Neural cell (in vitro differentiated cells): Measurements from ENCODE around the gene NELFE. TPM values are rescaled to one million over a fixed set of nuclear protein-coding genes. Genes with fewer than 3 reads are reported as not detected.
"Not testable (repeated sequence)": the region's sequence is repeated elsewhere in the genome, so short reads cannot be mapped to it uniquely, and the experiment has no call there.

Experiments used
- H2AFZ ChIP-seq: fragments of 200-600, 300-800 bp; sonication (generic), shearing (Covaris generic); 2 replicates; pipeline ENCODE4 v1.6.0; 2014; ENCODE audit warnings: low read depth, mild to moderate bottlenecking, antibody characterized with exemption, low read length, moderate library complexity
- H3F3A ChIP-seq: fragments of 200-600 bp; shearing (Covaris generic); 2 replicates; pipeline ENCODE4 v1.6.1; 2016; ENCODE audit warnings: mild to moderate bottlenecking, moderate library complexity, mixed read lengths, antibody characterized with exemption, low read length; ENCODE audit not compliant: insufficient read depth, poor library complexity, severe bottlenecking
- H3K27ac ChIP-seq: fragments of 200-600, 300-800 bp; sonication (generic), shearing (Covaris generic); 2 replicates; pipeline ENCODE4 v1.5.1; 2014; ENCODE audit warnings: mild to moderate bottlenecking, low read length, moderate library complexity
- H3K27me3 ChIP-seq: fragments of 300-800, 200-600 bp; sonication (generic), shearing (Covaris generic); 2 replicates; pipeline ENCODE4 v1.6.0; 2014; ENCODE audit warnings: mild to moderate bottlenecking, low read depth, low read length, moderate library complexity; ENCODE audit not compliant: insufficient read depth
- H3K36me3 ChIP-seq: fragments of 300-800, 200-600 bp; sonication (generic), shearing (Covaris generic); 2 replicates; pipeline ENCODE4 v1.5.1; 2014; ENCODE audit warnings: mild to moderate bottlenecking, antibody characterized with exemption, low read length, moderate library complexity; ENCODE audit not compliant: insufficient read depth
- H3K4me2 ChIP-seq: fragments of 300-800, 200-600 bp; sonication (generic), shearing (Covaris generic); 2 replicates; pipeline ENCODE4 v1.6.0; 2014; ENCODE audit warnings: mild to moderate bottlenecking, low read length
- H3K4me3 ChIP-seq: fragments of 300-800, 200-600 bp; sonication (generic), shearing (Covaris generic); 2 replicates; pipeline ENCODE4 v1.5.1; 2014; ENCODE audit warnings: mild to moderate bottlenecking, low read length, moderate library complexity
- H3K79me2 ChIP-seq: fragments of 200-600 bp; shearing (Covaris generic); replicated peaks from 2 replicates; pipeline ENCODE4 v1.6.0; 2014; ENCODE audit warnings: mild to moderate bottlenecking, low read length, moderate library complexity; ENCODE audit not compliant: insufficient read depth
- H3K9ac ChIP-seq: fragments of 300-800, 200-600 bp; sonication (generic), shearing (Covaris generic); 2 replicates; pipeline ENCODE4 v1.6.1; 2016; ENCODE audit warnings: mild to moderate bottlenecking, low read length, mixed read lengths
- H3K9me2 ChIP-seq: fragments of 200-600 bp; shearing (Covaris generic); 2 replicates; pipeline ENCODE4 v1.6.1; 2016; ENCODE audit warnings: mild to moderate bottlenecking, low read length, mixed read lengths; ENCODE audit not compliant: insufficient read depth
- H3K9me3 ChIP-seq: fragments of 200-600, 300-800 bp; sonication (generic), shearing (Covaris generic); 2 replicates; pipeline ENCODE4 v1.6.1; 2016; ENCODE audit warnings: mild to moderate bottlenecking, mixed run types, low read length, moderate library complexity, mixed read lengths
- H4K20me1 ChIP-seq: fragments of 200-600 bp; shearing (Covaris generic); 2 replicates; pipeline ENCODE4 v1.6.1; 2016; ENCODE audit warnings: mild to moderate bottlenecking, mixed run types; ENCODE audit not compliant: insufficient read depth
- EP300 ChIP-seq: fragments of 450-650 bp; conservative IDR thresholded peaks from 2 replicates; pipeline ENCODE4 v1.6.1; 2014; ENCODE audit warnings: antibody characterized with exemption, mild to moderate bottlenecking, moderate library complexity; ENCODE audit not compliant: poor library complexity, severe bottlenecking
- EZH2 ChIP-seq: fragments of 200-600, 300-800 bp; shearing (Covaris generic), sonication (generic); IDR thresholded peaks from 2 replicates; pipeline ENCODE4 v1.6.1; 2014; ENCODE audit warnings: antibody characterized with exemption, low read length, borderline replicate concordance, mild to moderate bottlenecking; ENCODE audit not compliant: insufficient read depth, poor library complexity, severe bottlenecking
- POLR2AphosphoS5 ChIP-seq: IDR thresholded peaks from 2 replicates; pipeline ENCODE4 v1.6.1; 2012
- RAD21 ChIP-seq: fragments of 450-650 bp; conservative IDR thresholded peaks from 2 replicates; pipeline ENCODE4 v1.6.1; 2014; ENCODE audit warnings: antibody characterized with exemption, mild to moderate bottlenecking, moderate library complexity
- SMC3 ChIP-seq: fragments of 450-650 bp; conservative IDR thresholded peaks from 2 replicates; pipeline ENCODE4 v1.6.1; 2014; ENCODE audit warnings: antibody characterized with exemption, mild to moderate bottlenecking, moderate library complexity; ENCODE audit not compliant: poor library complexity
- polyA plus RNA-seq: library from polyadenylated mRNA; depleted of rRNA; stranded (reverse); fragments of >200 nt; gene quantifications from 2 replicates; pipeline ENCODE4 v1.2.3, GENCODE V29; 2014
- small RNA-seq, 3 experiments: library from RNA; depleted of rRNA; stranded (forward); fragments of <200 nt; gene quantifications; one replicate each; pipeline ENCODE3, GENCODE V24; 2012
- TF ChIP-seq, protein P1 (sequence below): IDR thresholded peaks from 2 replicates; pipeline ENCODE4 v1.6.1; 2012; ENCODE audit warnings: borderline replicate concordance

The NELFE gene
- polyA plus RNA-seq, 1 donor from 2014 or later = 103 TPM

DNA sequence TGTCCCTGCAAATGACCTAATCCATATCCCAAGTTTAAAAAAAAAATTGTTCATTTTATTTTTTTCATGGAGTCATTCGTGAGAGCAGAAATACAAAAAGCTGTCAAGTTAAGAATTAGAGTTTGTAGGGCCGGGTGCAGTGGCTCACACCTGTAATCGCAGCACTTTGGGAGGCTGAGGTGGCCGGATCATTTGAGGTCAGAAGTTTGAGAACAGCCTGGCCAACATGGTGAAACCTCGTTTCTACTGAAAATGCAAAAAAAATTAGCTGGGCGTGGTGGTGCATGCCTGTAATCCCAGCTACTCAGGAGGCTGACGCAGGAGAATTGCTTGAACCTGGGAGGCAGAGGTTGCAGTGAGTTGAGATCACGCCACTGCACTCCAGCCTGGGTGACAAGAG, 52.0 kb downstream of the NELFE start:
- H2AFZ ChIP-seq, H4K20me1 ChIP-seq, H3K9ac ChIP-seq, H3K4me3 ChIP-seq, H3K79me2 ChIP-seq, H3K36me3 ChIP-seq, H3K27me3 ChIP-seq, H3K9me2 ChIP-seq, H3K9me3 ChIP-seq, H3K4me2 ChIP-seq, H3K27ac ChIP-seq, H3F3A ChIP-seq: not testable (repeated sequence)

DNA sequence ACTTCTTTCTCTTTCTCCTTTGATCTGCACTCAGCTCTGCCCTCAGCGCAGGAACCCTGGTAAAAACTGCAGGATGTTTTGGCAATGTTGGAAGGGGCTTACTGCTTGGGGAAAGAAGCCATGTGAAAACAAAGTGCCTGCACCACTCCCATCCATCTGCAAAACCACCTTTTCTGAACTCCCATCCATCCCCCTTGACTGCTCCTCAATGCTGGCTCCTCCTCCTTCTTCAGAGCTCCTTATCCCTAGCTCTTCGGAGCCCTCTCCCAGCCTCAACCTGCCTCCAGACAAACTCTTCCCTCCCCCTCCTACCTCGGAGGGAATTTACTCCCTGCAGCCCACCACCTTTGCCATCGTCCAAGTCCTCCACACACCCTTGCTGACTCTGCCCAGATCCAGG, 52.6 kb downstream of the NELFE start:
- H3K9me3 ChIP-seq = no peaks in the 10 kb centered on the region
- no peaks in the 10 kb centered on the region for H4K20me1 ChIP-seq
- H3K4me3 ChIP-seq = no peak overlapping the region
- TF ChIP-seq EZH2 (no peak), POLR2AphosphoS5 (no peak), EP300 (no peak)
- TF ChIP-seq, protein P1, sequence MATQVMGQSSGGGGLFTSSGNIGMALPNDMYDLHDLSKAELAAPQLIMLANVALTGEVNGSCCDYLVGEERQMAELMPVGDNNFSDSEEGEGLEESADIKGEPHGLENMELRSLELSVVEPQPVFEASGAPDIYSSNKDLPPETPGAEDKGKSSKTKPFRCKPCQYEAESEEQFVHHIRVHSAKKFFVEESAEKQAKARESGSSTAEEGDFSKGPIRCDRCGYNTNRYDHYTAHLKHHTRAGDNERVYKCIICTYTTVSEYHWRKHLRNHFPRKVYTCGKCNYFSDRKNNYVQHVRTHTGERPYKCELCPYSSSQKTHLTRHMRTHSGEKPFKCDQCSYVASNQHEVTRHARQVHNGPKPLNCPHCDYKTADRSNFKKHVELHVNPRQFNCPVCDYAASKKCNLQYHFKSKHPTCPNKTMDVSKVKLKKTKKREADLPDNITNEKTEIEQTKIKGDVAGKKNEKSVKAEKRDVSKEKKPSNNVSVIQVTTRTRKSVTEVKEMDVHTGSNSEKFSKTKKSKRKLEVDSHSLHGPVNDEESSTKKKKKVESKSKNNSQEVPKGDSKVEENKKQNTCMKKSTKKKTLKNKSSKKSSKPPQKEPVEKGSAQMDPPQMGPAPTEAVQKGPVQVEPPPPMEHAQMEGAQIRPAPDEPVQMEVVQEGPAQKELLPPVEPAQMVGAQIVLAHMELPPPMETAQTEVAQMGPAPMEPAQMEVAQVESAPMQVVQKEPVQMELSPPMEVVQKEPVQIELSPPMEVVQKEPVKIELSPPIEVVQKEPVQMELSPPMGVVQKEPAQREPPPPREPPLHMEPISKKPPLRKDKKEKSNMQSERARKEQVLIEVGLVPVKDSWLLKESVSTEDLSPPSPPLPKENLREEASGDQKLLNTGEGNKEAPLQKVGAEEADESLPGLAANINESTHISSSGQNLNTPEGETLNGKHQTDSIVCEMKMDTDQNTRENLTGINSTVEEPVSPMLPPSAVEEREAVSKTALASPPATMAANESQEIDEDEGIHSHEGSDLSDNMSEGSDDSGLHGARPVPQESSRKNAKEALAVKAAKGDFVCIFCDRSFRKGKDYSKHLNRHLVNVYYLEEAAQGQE = no peak
- H3F3A ChIP-seq = peaks cover 4% of the 10 kb centered on the region
- no peaks in the 10 kb centered on the region for H3K36me3 ChIP-seq
- H3K27me3 ChIP-seq = no peaks in the 10 kb centered on the region
- no peak overlapping the region for H3K4me2 ChIP-seq
- no peaks in the 10 kb centered on the region for H3K9me2 ChIP-seq
- H2AFZ ChIP-seq = no peak overlapping the region
- H3K27ac ChIP-seq = no peak overlapping the region
- H3K9ac ChIP-seq = no peak overlapping the region
- peaks cover 3% of the 10 kb centered on the region for H3K79me2 ChIP-seq

DNA sequence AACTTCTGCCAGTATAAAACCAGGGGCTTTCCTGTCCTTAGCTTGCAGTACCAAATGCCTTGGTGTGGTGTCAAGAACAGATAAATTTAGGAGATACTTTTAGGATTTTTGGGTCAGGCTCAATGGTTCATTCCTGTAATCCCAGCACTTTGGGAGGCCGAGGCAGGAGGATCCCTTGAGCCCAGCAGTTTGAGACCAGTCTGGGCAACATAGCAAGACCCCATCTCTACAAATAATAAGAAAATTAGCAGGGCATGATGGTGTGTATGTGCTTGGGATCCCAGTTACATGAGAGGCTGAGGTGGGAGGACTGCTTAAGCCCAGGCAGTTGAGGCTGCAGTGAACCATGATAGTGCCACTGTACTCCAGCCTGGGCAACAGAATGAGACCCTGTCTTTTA, 53.7 kb downstream of the NELFE start:
- no peak for TF ChIP-seq SMC3

DNA sequence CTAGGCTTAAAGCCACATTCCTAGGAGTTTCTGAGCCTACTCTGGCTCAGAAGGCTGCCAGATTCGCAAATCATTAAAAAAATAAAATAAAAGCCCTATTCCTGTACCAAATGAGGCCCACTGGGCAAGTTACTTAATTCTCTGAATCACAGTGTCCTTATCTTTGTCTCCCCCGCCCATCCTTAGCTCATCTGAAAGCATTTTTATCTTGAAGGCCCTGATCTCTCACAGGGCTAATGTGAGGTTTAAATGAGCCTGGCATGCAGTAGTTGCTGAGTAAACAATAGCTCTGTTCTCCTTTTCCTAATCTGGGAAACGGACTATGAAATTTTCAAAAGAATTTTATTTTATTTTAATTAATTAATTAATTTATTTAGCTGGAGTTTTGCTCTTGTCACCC, 54.8 kb downstream of the NELFE start:
- Histone ChIP-seq H3K9me3 (no peaks in the 10 kb centered on the region), H3K27me3 (no peaks in the 10 kb centered on the region), H3K4me2 (no peak overlapping the region), H3K36me3 (no peaks in the 10 kb centered on the region), H2AFZ (no peak overlapping the region), H3K27ac (no peak overlapping the region), H3K9ac (no peak overlapping the region), H3K4me3 (no peak overlapping the region), H3K9me2 (no peaks in the 10 kb centered on the region), H3K79me2 (peaks cover 4% of the 10 kb centered on the region), H3F3A (peaks cover 4% of the 10 kb centered on the region), H4K20me1 (no peaks in the 10 kb centered on the region)
- TF ChIP-seq RAD21 = no peak
- no peak for TF ChIP-seq POLR2AphosphoS5
- no peak for TF ChIP-seq EP300
- no peak for TF ChIP-seq SMC3

More for the DNA sequence above, 53.7 kb downstream of the NELFE start:
- Histone ChIP-seq H3K79me2 (peaks cover 4% of the 10 kb centered on the region), H3K9me3 (no peaks in the 10 kb centered on the region), H2AFZ (no peak overlapping the region), H3F3A (peaks cover 4% of the 10 kb centered on the region), H3K27me3 (no peaks in the 10 kb centered on the region), H3K4me2 (no peak overlapping the region), H3K4me3 (no peak overlapping the region), H3K27ac (no peak overlapping the region), H3K9me2 (no peaks in the 10 kb centered on the region), H3K36me3 (no peaks in the 10 kb centered on the region), H3K9ac (no peak overlapping the region), H4K20me1 (no peaks in the 10 kb centered on the region)

Small RNAs within 50 kb of the gene (small RNA-seq; reads per million reads assigned to genes)
- 0 reads per million in 3 experiments for gene AL645922.1

Other genes starting within 250 kb of the NELFE start
- not detected in 2 replicates for gene LY6G6D, start 243.6 kb downstream of the NELFE start, polyA plus RNA-seq
- 0.78 and 0.88 TPM in 2 replicates for gene LY6G6C, start 237.2 kb downstream of the NELFE start, polyA plus RNA-seq
- not detected in 2 replicates for gene MPIG6B, start 235.6 kb downstream of the NELFE start, polyA plus RNA-seq
- 386 and 410 TPM in 2 replicates for gene DDAH2, start 229.7 kb downstream of the NELFE start, polyA plus RNA-seq
- 5.5 and 5.7 TPM in 2 replicates for gene CLIC1, start 222.4 kb downstream of the NELFE start, polyA plus RNA-seq
- gene MSH5, start 219.0 kb downstream of the NELFE start, polyA plus RNA-seq = 5.1 and 7.8 TPM in 2 replicates
- 1.3 TPM in 1 of 2 replicates, not detected in the other for gene SAPCD1, start 196.3 kb downstream of the NELFE start, polyA plus RNA-seq
- gene VWA7, start 181.6 kb downstream of the NELFE start, polyA plus RNA-seq = 5.3 and 5.7 TPM in 2 replicates
- gene VARS1, start 163.2 kb downstream of the NELFE start, polyA plus RNA-seq = 40.9 and 49.4 TPM in 2 replicates
- 68.5 and 87.6 TPM in 2 replicates for gene LSM2, start 152.0 kb downstream of the NELFE start, polyA plus RNA-seq
- 1.6 and 2.6 TPM in 2 replicates for gene HSPA1L, start 143.7 kb downstream of the NELFE start, polyA plus RNA-seq
- gene HSPA1A, start 143.4 kb downstream of the NELFE start, polyA plus RNA-seq = 50.9 and 54.5 TPM in 2 replicates
- 120 and 128 TPM in 2 replicates for gene HSPA1B, start 131.2 kb downstream of the NELFE start, polyA plus RNA-seq
- gene NEU1, start 96.2 kb downstream of the NELFE start, polyA plus RNA-seq = 40.9 and 47.0 TPM in 2 replicates
- 0.09 and 0.46 TPM in 2 replicates for gene SLC44A4, start 80.0 kb downstream of the NELFE start, polyA plus RNA-seq
- gene EHMT2, start 61.3 kb downstream of the NELFE start, polyA plus RNA-seq = 102 and 121 TPM in 2 replicates
- 19.2 and 21.4 TPM in 2 replicates for gene ZBTB12, start 56.9 kb downstream of the NELFE start, polyA plus RNA-seq
- 1.2 and 1.5 TPM in 2 replicates for gene C2, start 31.3 kb downstream of the NELFE start, polyA plus RNA-seq
- 0.97 TPM in 1 of 2 replicates, not detected in the other for gene CFB, start 12.9 kb downstream of the NELFE start, polyA plus RNA-seq
- 48.2 and 51.7 TPM in 2 replicates for gene SKIC2, start 204 bp upstream of the NELFE start, polyA plus RNA-seq
- 20.0 and 29.2 TPM in 2 replicates for gene DXO, start 13.2 kb upstream of the NELFE start, polyA plus RNA-seq
- 4.4 and 7.2 TPM in 2 replicates for gene C4A, start 23.1 kb upstream of the NELFE start, polyA plus RNA-seq
- gene C4B, start 55.8 kb upstream of the NELFE start, polyA plus RNA-seq = 4.4 and 4.6 TPM in 2 replicates
- gene CYP21A2, start 79.4 kb upstream of the NELFE start, polyA plus RNA-seq = 1.9 and 4.5 TPM in 2 replicates
- gene TNXB, start 150.4 kb upstream of the NELFE start, polyA plus RNA-seq = 3.3 and 3.6 TPM in 2 replicates
- gene ATF6B, start 169.3 kb upstream of the NELFE start, polyA plus RNA-seq = 44.3 and 49.3 TPM in 2 replicates
- 8.6 and 10.9 TPM in 2 replicates for gene FKBPL, start 171.3 kb upstream of the NELFE start, polyA plus RNA-seq
- gene PRRT1, start 193.0 kb upstream of the NELFE start, polyA plus RNA-seq = 0.22 TPM in 1 of 2 replicates, not detected in the other
- gene PPT2, start 195.2 kb upstream of the NELFE start, polyA plus RNA-seq = 53.5 and 330 TPM in 2 replicates
- 22.1 and 22.4 TPM in 2 replicates for gene EGFL8, start 205.6 kb upstream of the NELFE start, polyA plus RNA-seq
- gene AGPAT1, start 217.1 kb upstream of the NELFE start, polyA plus RNA-seq = 24.7 and 28.4 TPM in 2 replicates
- 342 and 369 TPM in 2 replicates for gene RNF5, start 219.4 kb upstream of the NELFE start, polyA plus RNA-seq
- 7.2 and 7.5 TPM in 2 replicates for gene AGER, start 225.3 kb upstream of the NELFE start, polyA plus RNA-seq
- gene PBX2, start 231.2 kb upstream of the NELFE start, polyA plus RNA-seq = 53.2 and 78.7 TPM in 2 replicates
- gene GPSM3, start 233.7 kb upstream of the NELFE start, polyA plus RNA-seq = 0.88 and 1.2 TPM in 2 replicates